Measurements from ENCODE around the gene IYD.

The IYD gene, protein sequence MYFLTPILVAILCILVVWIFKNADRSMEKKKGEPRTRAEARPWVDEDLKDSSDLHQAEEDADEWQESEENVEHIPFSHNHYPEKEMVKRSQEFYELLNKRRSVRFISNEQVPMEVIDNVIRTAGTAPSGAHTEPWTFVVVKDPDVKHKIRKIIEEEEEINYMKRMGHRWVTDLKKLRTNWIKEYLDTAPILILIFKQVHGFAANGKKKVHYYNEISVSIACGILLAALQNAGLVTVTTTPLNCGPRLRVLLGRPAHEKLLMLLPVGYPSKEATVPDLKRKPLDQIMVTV

GRCh38 chr6:150368762-150369161 lies at the start of gene IYD:
Gene IYD, plus strand, starts transcription at chr6:150369012. Its CDS starts 20 bp downstream, at chr6:150369032.
- no peak for DNase-seq (ENCODE audit: low read depth, low spot score)

DNA sequence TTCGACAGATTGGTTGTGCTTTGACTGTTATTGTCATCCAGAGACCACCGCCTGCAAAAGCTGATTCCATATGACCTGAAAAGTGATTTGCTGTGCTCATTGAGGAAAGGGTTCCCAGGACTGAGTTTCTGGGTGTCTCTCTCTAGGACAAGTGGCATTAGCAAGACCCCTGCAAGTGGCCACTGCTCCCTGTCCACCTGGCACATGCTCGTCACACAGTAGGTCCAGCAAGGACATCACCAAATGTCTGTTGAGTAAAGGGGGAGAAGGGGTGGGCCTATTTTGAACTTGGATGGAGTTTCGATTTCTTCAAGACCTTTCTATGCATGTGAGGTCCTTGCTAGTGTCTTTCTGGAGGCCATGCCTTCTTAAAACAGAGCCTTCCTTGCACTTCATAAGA lies 48.9 kb upstream of the IYD start:
- no peak for DNase-seq (ENCODE audit: low read depth, low spot score)

GRCh38 chr6:150320442-150320841 lies 48.4 kb upstream of the IYD start:
- no peak for DNase-seq (ENCODE audit: low read depth, low spot score)

- no peak for DNase-seq (ENCODE audit: low read depth, low spot score)
These were observed 46.3 kb upstream of the IYD start for GRCh38 chr6:150322466-150322871.

DNA sequence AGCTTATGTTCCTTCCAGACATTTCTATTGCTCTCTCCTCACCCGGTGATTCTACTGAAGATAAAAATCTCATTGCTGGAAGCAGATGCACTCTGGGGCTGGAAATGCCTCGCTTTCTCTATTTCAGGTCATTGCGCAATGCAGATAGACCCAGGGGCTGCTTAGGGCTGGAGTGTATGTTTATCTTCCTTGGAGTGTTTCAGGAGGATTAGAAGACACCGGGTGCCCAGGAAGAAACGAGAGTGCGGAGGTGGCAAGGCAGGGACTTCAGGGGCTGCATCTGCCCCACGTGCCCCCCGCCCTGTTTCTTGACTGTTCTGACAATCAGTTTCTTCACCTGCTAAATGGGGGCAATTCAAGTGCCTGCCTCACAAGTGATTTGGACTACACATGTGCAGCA lies 45.6 kb upstream of the IYD start:
- DNase-seq (ENCODE audit: low read depth, low spot score) = no peak

DNA sequence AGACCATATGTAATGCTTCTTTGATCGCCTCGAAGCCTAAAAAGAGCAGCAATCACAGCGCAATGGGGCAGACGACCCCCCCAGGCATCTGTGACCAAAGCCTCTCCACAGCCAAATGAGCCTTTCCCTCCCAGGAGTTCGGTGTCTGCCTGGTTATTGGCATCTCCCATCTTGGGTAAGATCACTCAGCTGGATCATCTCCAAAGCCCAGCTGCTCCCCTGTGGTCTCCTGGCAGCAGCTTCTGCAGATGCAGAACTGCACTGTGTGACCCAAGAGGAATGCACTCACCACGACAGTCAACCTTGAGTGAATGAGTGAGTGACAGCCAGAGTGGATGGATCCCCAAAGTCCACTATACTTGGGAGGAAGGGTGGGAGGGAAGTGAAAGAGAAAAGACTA lies 44.8 kb upstream of the IYD start:
- no peak for DNase-seq (ENCODE audit: low read depth, low spot score)

DNA sequence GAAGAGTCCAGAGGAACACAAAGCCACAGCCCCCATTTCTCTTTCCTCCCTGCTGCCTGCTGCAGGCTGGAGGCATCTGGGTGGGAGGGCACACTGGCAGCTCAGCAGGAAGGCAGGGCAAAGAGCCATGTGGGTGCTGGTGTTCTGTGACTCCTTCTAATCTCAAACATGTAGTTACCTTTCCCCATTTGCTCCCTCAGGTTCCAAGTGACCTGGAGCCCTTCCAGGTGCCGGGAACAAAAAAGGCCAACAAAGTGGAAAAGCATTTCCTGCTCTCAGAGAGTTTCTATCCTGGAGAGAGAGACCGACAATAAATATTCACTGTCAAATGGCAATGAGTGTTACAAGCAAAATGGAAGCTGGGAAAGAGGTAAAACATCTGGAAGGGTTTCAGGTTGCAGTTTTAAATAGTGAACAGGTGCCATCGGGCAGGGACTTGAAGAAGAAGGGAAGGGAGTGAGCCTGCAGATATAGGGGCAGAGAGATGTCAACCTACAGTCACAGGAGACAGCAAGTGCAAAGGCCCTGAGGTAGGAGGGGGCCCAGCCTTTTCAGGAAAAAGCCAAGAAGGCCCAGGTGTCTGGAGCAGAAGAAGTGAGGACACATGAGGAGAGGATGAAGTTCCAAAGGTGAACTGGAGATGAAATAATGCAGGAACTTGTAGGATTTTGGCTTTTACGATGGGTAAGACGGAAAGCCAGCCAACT lies 43.6 kb upstream of the IYD start:
- no peak for DNase-seq (ENCODE audit: low read depth, low spot score)

DNA sequence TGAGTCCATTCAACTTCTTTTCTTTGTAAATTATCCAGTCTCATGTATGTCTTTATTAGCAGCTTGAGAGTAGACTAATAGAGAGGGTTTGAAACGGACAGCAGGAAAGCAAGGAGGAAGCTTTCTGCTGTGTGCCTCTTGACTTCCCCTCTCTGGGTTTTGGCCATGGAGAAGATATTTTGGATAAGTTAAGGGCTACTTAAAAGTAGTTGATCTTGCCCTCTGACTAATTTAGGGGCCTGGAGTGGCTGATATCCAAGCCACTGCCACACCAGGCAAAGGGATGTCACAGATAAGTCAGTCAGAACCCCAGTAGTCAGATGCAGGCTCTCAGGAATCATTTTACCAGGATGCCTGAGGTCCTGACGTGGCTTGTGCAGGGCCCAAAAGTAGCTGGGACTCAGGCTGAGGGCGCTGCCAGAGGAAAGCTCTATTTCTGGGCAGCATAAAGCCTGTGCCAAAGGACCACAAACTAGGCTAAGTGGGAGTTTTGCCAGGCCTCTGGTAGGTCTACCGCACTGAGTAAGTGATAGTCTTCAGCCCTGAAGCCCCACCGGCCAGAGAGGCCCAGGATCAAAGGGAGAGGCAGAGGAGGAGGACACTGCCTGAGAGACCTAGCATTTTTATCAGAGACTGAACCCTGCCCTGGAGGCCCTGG lies 41.6 kb upstream of the IYD start:
- no peak for DNase-seq (ENCODE audit: low read depth, low spot score)

DNA sequence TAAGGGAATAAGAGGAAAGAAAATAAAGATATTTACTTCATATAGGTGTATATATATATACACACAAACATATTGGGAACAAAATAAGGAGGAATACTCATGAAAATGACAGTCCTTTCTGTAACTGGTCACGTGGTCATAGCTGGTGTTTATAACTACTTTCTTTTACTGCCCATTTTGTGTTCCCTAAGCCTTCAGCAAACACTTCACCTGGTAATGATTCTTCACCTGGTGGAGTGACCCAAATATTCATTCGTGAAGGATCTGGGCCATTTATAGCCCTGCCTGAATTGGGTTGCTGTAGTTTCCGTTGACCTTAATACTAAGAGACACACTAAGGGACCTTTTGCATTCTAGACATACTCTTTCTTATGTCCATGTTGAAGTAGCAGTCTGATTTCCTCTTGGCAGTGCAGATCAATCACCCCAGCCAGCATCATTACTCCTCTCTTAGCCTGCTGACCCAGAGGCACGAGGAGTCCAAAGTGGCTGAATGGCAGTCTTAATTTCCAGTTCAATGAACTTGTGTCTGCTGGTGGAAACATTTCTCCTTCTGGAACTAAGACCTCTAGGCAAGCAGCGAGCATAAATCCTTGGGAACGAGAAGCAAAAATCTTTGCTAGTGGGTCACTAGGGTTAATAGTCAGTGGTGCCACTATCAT lies 39.9 kb upstream of the IYD start:
- DNase-seq (ENCODE audit: low read depth, low spot score) = no peak

DNA sequence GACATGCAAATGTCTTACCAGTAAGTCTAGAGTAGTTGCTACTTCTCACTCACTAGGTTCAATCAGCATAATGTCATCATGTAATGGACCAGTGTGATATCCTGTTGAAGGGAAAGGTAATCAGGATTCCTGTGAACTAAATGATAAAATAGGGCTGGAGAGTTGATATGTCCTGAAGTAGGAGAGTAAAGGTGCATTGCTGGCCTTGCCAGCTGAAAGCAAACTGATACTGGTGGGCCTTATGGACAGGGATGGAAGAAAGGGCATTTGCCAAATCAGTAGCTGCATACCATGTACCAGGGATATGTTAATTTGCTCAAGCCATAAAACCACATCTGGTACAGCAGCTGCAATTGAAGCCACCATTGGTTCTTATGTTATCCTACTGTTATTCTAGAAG lies 37.5 kb upstream of the IYD start:
- DNase-seq (ENCODE audit: low read depth, low spot score) = no peak

- DNase-seq (ENCODE audit: low read depth, low spot score) = no peak
These were observed 35.8 kb upstream of the IYD start for GRCh38 chr6:150332939-150333584.

GRCh38 chr6:150333585-150333941 lies 35.2 kb upstream of the IYD start:
- DNase-seq (ENCODE audit: low read depth, low spot score) = no peak

DNA sequence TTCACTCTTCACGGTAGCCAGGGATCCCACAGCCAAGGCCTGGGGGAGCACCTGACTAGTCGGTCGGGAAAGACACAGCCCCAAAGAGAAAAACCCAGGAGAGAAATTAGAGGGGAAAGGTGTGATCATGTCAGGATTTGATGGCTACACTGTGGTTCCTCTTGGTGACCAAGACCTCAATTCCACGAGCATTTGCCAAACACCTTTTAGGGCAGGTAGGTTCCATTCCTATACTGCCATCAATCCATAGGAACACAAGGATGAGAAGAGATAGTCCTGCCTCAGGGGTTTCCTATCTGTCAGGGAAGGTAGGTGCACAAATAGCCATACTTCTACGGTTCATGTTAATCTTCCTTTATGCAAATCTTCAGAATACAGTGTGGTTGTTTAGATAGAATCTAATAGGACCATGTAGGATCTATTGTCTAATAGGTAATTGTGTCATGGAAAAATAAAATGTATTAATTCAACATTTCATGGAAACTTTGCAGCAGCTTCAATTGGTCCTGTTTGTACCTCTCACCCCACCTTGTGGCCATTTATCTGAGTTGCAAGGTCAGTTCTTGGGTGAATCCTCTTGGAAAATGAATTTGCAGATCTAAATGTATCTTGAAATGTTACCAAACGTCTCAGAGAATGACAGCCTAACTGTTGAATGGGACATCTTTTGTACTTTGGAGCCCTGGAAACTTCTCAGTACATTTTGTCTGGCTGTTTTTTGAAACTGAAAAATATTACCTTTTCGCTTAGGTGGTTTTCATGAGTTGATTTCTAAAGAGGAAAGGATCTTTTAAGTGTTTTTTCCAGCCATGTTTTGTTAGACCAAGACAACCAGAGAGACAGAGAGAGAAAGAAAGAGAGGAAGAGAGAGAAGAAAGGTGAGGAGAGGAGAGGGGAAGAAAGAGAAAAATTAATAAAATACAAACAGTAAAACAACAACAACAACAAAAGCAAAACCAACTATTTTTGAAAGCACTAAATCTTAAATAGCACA lies 33.7 kb upstream of the IYD start:
- peak; percentile 9 for DNase-seq (ENCODE audit: low read depth, low spot score)

DNA sequence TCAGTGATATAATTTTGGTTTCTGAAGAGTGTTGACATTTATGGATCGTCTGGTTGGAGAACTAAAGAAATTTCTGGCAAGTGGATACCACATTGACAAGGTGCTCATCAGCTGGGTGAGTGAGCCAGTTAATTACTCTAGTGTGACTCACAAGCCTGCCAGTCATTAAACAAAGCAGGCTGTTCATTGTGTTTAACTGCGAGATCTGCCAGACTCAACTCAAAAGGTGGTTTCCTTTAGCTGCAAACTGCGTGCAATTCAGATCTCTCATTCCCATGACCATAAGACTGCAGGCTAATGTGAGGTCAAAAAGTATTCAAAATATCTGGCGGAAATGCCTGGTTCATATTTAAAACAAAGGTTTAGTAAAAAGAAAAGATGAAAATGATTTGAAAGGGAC lies 32.5 kb upstream of the IYD start:
- no peak for DNase-seq (ENCODE audit: low read depth, low spot score)

DNA sequence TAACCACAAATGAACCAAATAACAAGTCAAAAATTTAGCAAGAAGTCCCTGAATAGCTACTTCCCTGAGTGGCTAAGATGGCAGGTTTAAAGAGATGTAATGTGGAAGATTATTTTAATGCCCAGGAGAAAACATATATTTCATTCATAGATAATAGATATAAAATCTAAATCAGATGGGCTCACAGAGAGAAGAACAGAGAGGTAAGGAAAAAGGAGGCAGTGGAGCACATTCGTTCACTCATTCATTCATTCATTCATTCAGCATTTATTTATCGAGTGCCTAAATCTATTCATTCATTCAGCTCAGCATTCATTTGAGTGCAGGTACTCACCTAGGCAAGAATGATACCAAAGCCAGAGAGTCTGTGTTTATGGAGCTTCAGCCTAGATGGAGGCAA lies 32.1 kb upstream of the IYD start:
- DNase-seq (ENCODE audit: low read depth, low spot score) = no peak

DNA sequence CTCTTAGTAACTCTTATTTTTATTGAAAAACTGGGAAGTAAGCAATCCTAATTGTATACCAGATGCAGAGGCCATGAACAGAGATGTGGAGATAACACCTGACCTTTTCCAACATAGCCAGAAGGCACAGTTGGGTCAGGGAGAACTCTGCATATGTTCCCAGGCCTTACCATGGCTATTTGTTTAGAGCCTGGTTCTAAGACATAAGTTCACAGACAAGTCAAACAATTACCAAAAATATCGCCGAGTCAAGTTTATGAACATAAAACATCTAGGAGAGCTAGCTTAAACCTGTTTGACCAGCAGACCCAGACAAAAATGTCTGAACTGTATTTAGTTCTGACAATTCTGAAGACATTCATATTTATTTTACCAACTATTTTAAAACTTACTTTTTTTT lies 26.7 kb upstream of the IYD start:
- no peak for DNase-seq (ENCODE audit: low read depth, low spot score)

DNA sequence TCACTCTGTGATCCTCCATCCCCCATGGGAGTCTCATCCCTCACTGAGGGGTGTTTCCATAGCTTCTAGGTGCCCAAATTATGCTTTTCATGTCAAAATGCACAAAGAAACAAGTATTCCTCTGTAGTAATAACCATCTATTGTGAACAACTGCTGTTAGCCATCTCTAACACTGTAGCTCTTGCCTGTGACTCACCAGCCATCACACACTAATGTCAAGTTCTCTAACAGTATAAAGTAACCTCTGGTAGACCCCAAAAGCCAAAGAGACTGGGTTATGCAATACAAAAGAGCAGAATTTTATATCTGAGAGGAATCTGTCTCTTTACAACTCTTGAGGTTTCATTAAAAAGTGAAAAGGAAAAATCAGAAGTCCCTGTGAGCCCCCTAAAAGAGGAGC lies 25.4 kb upstream of the IYD start:
- DNase-seq (ENCODE audit: low read depth, low spot score) = no peak

- no peak for DNase-seq (ENCODE audit: low read depth, low spot score)
These were observed 23.0 kb upstream of the IYD start for GRCh38 chr6:150345781-150346180.

GRCh38 chr6:150346346-150346745 lies 22.5 kb upstream of the IYD start:
- no peak for DNase-seq (ENCODE audit: low read depth, low spot score)

GRCh38 chr6:150347845-150348244 lies 21.0 kb upstream of the IYD start:
- DNase-seq (ENCODE audit: low read depth, low spot score) = no peak

- no peak for DNase-seq (ENCODE audit: low read depth, low spot score)
These were observed 19.3 kb upstream of the IYD start for GRCh38 chr6:150349546-150349945.
